SIG-M5 treated with dmso at 0.1 percent for 504 hours (cell line): ENCODE measurements around the gene MTTP.
A peak's percentile ranks its signal among the peaks of the same experiment; 100 is the strongest.

ENCODE experiments used
- DNase-seq: peaks from one replicate; lab custom pipeline; 2025; ENCODE audit not compliant: unreplicated experiment; lab: John Stamatoyannopoulos, UW

Gene MTTP

GRCh38 chr4:99637174-99637573 lies 62.5 kb downstream of the MTTP start:
- no peak for DNase-seq

GRCh38 chr4:99640676-99641075 lies 66.1 kb downstream of the MTTP start:
- DNase-seq = no peak

- DNase-seq = no peak
Observed at GRCh38 chr4:99642725-99643489, 68.3 kb downstream of the MTTP start.

GRCh38 chr4:99644453-99644852 lies 69.8 kb downstream of the MTTP start:
- no peak for DNase-seq

GRCh38 chr4:99645036-99645435 lies 70.4 kb downstream of the MTTP start:
- no peak for DNase-seq

- DNase-seq = peak; percentile 0
Observed at GRCh38 chr4:99645638-99646037, 71.0 kb downstream of the MTTP start.

GRCh38 chr4:99647071-99647470 lies 72.4 kb downstream of the MTTP start:
- DNase-seq = no peak

- DNase-seq = no peak
Observed at GRCh38 chr4:99648321-99648720, 73.7 kb downstream of the MTTP start.

- no peak for DNase-seq
Observed at GRCh38 chr4:99649208-99649607, 74.6 kb downstream of the MTTP start.

- no peak for DNase-seq
Observed at GRCh38 chr4:99649778-99650177, 75.2 kb downstream of the MTTP start.

GRCh38 chr4:99651016-99651769 lies 76.6 kb downstream of the MTTP start:
- no peak for DNase-seq

- DNase-seq = no peak
Observed at GRCh38 chr4:99651811-99652485, 77.3 kb downstream of the MTTP start.

GRCh38 chr4:99652596-99653436 lies 78.2 kb downstream of the MTTP start:
- no peak for DNase-seq

GRCh38 chr4:99653916-99654315 lies 79.3 kb downstream of the MTTP start:
- DNase-seq = no peak

GRCh38 chr4:99654361-99654761 lies 79.7 kb downstream of the MTTP start:
- DNase-seq = no peak

- DNase-seq = no peak
Observed at GRCh38 chr4:99655308-99656081, 80.9 kb downstream of the MTTP start.

GRCh38 chr4:99657798-99658197 lies 83.2 kb downstream of the MTTP start, which contains the start of gene C4orf54:
C4orf54 (minus strand) TSS chr4:99657828; CDS start chr4:99654648, 3,180 bp downstream.
- peak; percentile 7 for DNase-seq

GRCh38 chr4:99658666-99659065 lies 84.0 kb downstream of the MTTP start:
- no peak for DNase-seq

GRCh38 chr4:99661907-99662306 lies 87.3 kb downstream of the MTTP start:
- DNase-seq = no peak

GRCh38 chr4:99664716-99665115 lies 90.1 kb downstream of the MTTP start:
- DNase-seq = no peak
